GM12801 (cell line): ENCODE measurements around the gene PITPNB.

Experiments
- TF ChIP-seq, protein P1 (sequence below): IDR thresholded peaks from one replicate; pipeline ENCODE4 v1.5.1; 2011; ENCODE audit warnings: control low read depth; ENCODE audit not compliant: insufficient read length; ENCODE audit errors: extremely low read depth

The PITPNB gene

DNA sequence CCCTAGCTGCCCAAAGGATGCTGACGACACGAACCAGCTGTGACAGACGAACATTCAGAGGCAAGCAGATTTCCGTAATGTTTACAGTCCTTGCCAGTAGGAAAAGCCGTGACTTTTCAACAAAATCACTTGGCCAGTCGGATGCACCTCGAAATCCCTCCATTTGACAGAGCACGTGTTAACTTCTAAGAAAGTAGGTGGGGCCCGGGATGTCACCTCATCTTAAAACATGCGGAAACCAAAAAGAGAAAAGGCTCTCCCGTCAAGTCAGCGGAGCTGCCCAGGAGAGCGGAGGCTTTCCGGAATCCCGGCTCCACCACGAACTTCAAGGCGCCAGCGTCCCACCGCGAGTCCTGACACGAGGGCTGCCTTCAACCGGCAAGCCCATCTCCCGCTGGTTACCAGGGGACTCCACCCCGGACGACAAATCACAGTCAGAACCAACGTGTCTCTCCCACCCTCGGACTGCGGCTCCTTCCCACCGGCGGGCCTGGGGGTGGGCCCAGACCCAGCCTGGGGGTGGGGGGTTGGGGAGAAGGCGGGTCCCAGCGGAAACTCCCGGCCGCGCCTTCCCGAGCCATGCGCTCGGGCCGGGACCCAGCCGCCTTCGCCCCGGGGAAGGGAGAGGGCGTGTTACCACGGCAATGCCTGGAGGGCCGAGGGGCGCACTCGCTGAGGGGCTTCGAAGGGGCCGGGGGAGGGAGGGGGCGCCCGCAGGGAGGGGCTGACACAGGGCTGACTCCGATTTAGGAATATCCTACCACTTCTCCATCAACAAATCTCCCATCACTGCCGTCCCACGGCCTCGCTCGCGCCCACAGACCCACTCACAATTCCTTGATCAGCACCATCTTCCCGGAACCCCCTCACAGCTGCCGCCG is 475 bp downstream of the PITPNB start:
- TF ChIP-seq, protein P1, sequence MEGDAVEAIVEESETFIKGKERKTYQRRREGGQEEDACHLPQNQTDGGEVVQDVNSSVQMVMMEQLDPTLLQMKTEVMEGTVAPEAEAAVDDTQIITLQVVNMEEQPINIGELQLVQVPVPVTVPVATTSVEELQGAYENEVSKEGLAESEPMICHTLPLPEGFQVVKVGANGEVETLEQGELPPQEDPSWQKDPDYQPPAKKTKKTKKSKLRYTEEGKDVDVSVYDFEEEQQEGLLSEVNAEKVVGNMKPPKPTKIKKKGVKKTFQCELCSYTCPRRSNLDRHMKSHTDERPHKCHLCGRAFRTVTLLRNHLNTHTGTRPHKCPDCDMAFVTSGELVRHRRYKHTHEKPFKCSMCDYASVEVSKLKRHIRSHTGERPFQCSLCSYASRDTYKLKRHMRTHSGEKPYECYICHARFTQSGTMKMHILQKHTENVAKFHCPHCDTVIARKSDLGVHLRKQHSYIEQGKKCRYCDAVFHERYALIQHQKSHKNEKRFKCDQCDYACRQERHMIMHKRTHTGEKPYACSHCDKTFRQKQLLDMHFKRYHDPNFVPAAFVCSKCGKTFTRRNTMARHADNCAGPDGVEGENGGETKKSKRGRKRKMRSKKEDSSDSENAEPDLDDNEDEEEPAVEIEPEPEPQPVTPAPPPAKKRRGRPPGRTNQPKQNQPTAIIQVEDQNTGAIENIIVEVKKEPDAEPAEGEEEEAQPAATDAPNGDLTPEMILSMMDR = no peak

DNA sequence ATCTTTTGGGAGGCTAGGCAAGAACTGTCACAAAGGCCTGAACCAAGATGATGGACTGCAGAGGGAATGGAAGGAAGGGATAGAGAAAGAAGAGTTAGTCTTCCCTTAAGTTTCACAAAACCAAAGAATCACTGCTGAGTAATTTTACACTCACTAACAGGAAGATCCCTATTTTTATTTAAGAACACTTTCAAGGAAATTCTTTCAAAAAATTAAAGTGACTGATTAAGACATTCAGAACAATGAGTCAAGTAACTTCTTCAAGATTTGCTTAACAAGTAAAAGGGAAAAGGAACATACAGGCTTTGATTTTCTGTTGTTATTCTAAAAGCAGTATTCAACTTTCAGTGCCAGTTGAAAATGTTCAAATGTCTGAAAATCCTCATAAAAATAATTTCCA is 3.1 kb downstream of the PITPNB start:
- TF ChIP-seq, protein P1 = no peak

DNA sequence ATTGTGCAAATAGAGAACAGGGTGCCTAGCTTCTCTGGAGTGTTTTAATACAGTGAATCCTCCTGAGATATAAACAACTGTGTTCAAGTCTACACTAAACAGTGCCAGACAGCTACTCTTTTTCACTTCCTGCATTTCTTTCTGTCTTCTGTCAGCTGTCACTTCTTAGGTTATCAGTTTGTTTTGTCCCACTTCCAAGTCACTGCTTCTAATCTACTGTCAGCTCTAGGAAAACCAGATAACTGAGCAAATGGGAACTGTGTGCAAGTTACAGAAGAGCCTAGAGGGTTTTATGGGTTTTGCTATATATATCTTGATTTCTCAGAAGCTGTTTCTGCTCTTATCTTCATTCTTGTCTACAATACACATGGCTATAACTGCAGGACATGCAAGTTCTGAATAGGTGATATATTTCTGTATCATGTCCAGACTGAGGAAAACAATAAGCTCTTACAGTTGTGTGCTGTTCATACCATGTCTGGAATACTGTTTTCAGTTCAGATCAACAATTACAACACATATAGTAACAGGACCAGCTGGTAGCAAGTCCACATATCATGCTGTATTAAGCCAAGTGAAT is 5.8 kb downstream of the PITPNB start:
- TF ChIP-seq, protein P1 = no peak

DNA sequence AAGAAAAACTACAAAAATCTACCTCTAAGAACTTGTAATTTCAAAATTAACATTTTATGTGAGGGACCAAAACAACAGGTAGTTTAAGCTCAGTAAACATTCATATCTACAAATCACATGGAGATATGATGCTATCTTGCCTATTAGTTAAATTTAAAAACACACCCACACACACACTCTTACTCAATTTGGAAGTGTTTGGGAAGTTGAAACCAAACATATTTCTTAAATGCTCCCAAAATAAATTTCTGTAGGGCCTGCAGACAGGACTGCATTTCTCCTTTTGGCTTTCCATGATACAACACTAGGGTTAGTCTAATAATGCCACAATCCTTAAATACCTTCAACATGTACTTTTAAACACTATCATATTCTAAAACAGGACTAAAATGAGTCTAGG is 7.0 kb downstream of the PITPNB start:
- TF ChIP-seq, protein P1 = no peak

DNA sequence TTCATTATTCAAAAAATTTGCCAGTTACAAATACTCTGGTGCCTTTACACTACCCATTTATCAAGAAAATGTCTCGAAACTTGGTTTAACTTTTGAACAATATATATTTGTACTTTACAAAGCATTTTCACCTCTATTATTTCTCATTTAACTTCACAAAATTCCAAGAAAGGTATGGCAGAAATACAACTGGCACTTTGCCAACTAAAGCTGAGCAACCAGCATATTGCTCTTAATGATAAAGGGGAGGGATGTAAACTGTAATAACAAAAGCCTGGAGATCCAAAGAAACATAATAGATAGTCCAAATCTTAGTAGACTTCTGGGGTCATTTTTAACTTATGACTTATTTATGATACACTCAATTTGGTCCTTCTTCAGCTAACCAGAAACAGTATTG is 7.7 kb downstream of the PITPNB start:
- TF ChIP-seq, protein P1 = no peak

DNA sequence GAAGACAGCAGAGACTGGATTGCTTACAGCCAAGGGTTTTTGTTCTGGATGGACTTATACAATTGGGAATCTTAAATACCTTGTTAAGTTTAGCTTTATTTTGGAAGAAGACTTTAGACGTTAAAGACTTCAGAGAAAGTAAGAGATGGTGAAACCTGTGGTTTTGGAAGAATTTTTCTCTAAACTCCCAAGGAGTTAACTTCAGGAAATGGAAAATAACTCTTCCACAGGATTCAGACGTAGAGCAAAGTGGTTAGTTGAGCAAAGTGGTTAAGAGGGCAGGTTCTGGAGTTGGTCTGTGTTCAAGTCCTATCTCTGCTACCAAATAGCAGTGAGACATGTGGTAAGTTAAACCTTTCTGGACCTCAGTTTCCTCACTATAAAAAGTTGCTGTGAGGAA is 12.8 kb downstream of the PITPNB start:
- TF ChIP-seq, protein P1 = no peak

DNA sequence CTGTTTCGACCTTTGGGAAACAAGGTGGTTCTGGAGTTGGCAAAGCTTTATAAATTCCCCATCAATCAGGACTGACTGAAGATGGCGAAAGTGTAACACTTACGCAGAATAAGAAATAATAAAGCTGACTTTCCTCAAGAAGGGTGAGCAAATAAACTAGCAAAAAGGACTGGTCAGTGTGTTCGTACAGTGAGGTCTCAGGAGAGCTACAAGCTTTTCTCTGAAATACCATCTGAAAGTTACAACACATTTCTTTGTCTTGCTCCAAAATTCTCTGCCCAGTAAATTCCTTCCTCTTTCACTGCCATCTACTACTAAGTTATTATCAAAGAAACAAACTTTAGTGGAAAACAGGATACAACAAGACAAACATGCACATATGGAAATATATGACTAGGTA is 13.4 kb downstream of the PITPNB start:
- TF ChIP-seq, protein P1 = no peak
